GM19463 (cell line): ENCODE data around the gene DPYSL3.

Experiments
- ATAC-seq: cut with Tn5 transposase; IDR thresholded peaks from one replicate; pipeline ENCODE4 v1.9.1; 2021; ENCODE audit warnings: mild to moderate bottlenecking, moderate library complexity; ENCODE audit not compliant: unreplicated experiment

Gene DPYSL3

GRCh38 chr5:147515269-147515668, 5.4 kb upstream of the DPYSL3 start:
- ATAC-seq: no peak

- no peak for ATAC-seq
These were observed 3.0 kb upstream of the DPYSL3 start for GRCh38 chr5:147512659-147513379.

- ATAC-seq: no peak
These were observed 1.0 kb upstream of the DPYSL3 start for GRCh38 chr5:147510885-147511284.

GRCh38 chr5:147509041-147509709, 693 bp downstream of the DPYSL3 start:
- no peak for ATAC-seq

GRCh38 chr5:147508711-147509040, 1.2 kb downstream of the DPYSL3 start:
- no peak for ATAC-seq

- no peak for ATAC-seq
These were observed 2.3 kb downstream of the DPYSL3 start for GRCh38 chr5:147507480-147508126.

- no peak for ATAC-seq
These were observed 5.3 kb downstream of the DPYSL3 start for GRCh38 chr5:147504535-147504934.

GRCh38 chr5:147504011-147504410, 5.9 kb downstream of the DPYSL3 start:
- no peak for ATAC-seq

- ATAC-seq: no peak
These were observed 18.9 kb downstream of the DPYSL3 start for GRCh38 chr5:147490989-147491388.

- no peak for ATAC-seq
These were observed 22.7 kb downstream of the DPYSL3 start for GRCh38 chr5:147487031-147487750.

- ATAC-seq: no peak
These were observed 24.1 kb downstream of the DPYSL3 start for GRCh38 chr5:147485814-147486213.

- no peak for ATAC-seq
These were observed 24.8 kb downstream of the DPYSL3 start for GRCh38 chr5:147485046-147485445.

- no peak for ATAC-seq
These were observed 25.2 kb downstream of the DPYSL3 start for GRCh38 chr5:147484708-147485020.

GRCh38 chr5:147483961-147484707, 25.7 kb downstream of the DPYSL3 start:
- no peak for ATAC-seq

GRCh38 chr5:147483188-147483790, 26.6 kb downstream of the DPYSL3 start:
- no peak for ATAC-seq

GRCh38 chr5:147482706-147483180, 27.1 kb downstream of the DPYSL3 start:
- no peak for ATAC-seq

GRCh38 chr5:147481874-147482705, 27.8 kb downstream of the DPYSL3 start:
- peak; percentile 71 for ATAC-seq

GRCh38 chr5:147481376-147481775, 28.5 kb downstream of the DPYSL3 start:
- no peak for ATAC-seq

GRCh38 chr5:147479949-147480348, 29.9 kb downstream of the DPYSL3 start:
- no peak for ATAC-seq

- no peak for ATAC-seq
These were observed 30.4 kb downstream of the DPYSL3 start for GRCh38 chr5:147479444-147479843.
